ENCODE data around the gene VPS13D. TPM values are rescaled to one million over a fixed set of nuclear protein-coding genes. Genes with fewer than 3 reads are reported as not detected.

VPS13D gene
- total and polyA plus RNA-seq, 10 of the 15 experiments (the other 5 are each of a cell fraction or from before 2014, with no cell fraction given), result 1.4 to 16.9 (median 8.5) TPM

GRCh38 chr1:12544357-12544756, 314.5 kb downstream of the VPS13D start:
- intact Hi-C loops (cut with micrococcal nuclease; ENCODE audit: unreplicated experiment), result no loop called here
- POLR2A ChIA-PET, result no interaction called here
- Histone ChIP-seq H3K4me1 (ENCODE audit: control insufficient read depth, insufficient read depth, low read length) (no peaks in the 10 kb centered on the region), H3K36me3 (ENCODE audit: control insufficient read depth in 2 of 2, insufficient read depth in 2 of 2, low read length in 1 of 2) (no peaks in the 10 kb centered on the region), H3K9me3 (replicated peaks; ENCODE audit: control insufficient read depth, insufficient read depth, low read length) (no peaks in the 10 kb centered on the region), H3K27me3 (replicated peaks in 1 of 2; ENCODE audit: control insufficient read depth in 2 of 2, insufficient read depth in 2 of 2, low read length in 1 of 2) (no peaks in the 10 kb centered on the region; a peak in 1 of 4 replicates), H3K27ac (ENCODE audit: control insufficient read depth, insufficient read depth) (no peak overlapping the region), H3K4me2 (ENCODE audit: control insufficient read depth, insufficient read depth) (no peak overlapping the region), H2AFZ (ENCODE audit: control insufficient read depth, low read depth, low read length) (no peak overlapping the region), H4K20me1 (ENCODE audit: control insufficient read depth, insufficient read depth) (no peaks in the 10 kb centered on the region), H3K79me2 (ENCODE audit: control insufficient read depth, insufficient read depth, low read length) (no peaks in the 10 kb centered on the region), H3K9ac (ENCODE audit: control insufficient read depth, insufficient read depth, low read length) (no peak overlapping the region), H3K4me3 (no peak overlapping the region)
- TF ChIP-seq MXI1 (IDR thresholded peaks at IDR 0.05; ENCODE audit: low read depth, low read length) (no peak), BCL11A (IDR thresholded peaks at IDR 0.05; ENCODE audit: low read depth, low read length) (no peak), HDGF (IDR thresholded peaks at IDR 0.05) (no peak), SIX5 (IDR thresholded peaks at IDR 0.05; ENCODE audit: low read depth, low read length, severe bottlenecking) (no peak), IRF4 (IDR thresholded peaks at IDR 0.05; ENCODE audit: low read depth, low read length) (no peak), PML (IDR thresholded peaks at IDR 0.05; ENCODE audit: low read length) (no peak), NR2C2 (IDR thresholded peaks at IDR 0.05; ENCODE audit: borderline replicate concordance, control insufficient read depth, insufficient read length, low read depth) (no peak), NBN (IDR thresholded peaks at IDR 0.05) (no peak), SMC3 (IDR thresholded peaks at IDR 0.05; ENCODE audit: borderline replicate concordance, low read length) (no peak), STAT3 (IDR thresholded peaks at IDR 0.05; ENCODE audit: low read depth, low read length) (no peak), REST (IDR thresholded peaks at IDR 0.05; ENCODE audit: low read depth, low read length) (no peak), YBX1 (IDR thresholded peaks at IDR 0.05) (no peak), ZNF622 (IDR thresholded peaks at IDR 0.05) (no peak)
- SMC1A ChIA-PET (ENCODE audit: uncharacterized antibody, unreplicated experiment), result no interaction called here
- FAIRE-seq (no peak), DNase-seq (ENCODE audit: low read depth, low spot score) (no peak), ATAC-seq (no peak)
- in situ Hi-C loops (cut with MboI), result loop anchor here (25.0 kb wide), 1 partner anchor 693 kb away; the partner anchor contains the start of gene PRAMEF18
- no TSS peak for BruUV-seq (replicated peaks)
- CTCF ChIA-PET, result no interaction called here
- RAD21 ChIA-PET (ENCODE audit: unreplicated experiment), result no interaction called here
- WGBS (ENCODE audit: insufficient coverage, insufficient replicate concordance, low lambda C conversion rate, missing lambda C conversion rate), result 50% methylated on average over 4 of the region's 4 CpGs
